ENCODE measurements around the gene NAA25.
"Not testable (repeated sequence)": the region's sequence is repeated elsewhere in the genome, so short reads cannot be mapped to it uniquely, and the experiment has no call there.

The NAA25 gene

DNA sequence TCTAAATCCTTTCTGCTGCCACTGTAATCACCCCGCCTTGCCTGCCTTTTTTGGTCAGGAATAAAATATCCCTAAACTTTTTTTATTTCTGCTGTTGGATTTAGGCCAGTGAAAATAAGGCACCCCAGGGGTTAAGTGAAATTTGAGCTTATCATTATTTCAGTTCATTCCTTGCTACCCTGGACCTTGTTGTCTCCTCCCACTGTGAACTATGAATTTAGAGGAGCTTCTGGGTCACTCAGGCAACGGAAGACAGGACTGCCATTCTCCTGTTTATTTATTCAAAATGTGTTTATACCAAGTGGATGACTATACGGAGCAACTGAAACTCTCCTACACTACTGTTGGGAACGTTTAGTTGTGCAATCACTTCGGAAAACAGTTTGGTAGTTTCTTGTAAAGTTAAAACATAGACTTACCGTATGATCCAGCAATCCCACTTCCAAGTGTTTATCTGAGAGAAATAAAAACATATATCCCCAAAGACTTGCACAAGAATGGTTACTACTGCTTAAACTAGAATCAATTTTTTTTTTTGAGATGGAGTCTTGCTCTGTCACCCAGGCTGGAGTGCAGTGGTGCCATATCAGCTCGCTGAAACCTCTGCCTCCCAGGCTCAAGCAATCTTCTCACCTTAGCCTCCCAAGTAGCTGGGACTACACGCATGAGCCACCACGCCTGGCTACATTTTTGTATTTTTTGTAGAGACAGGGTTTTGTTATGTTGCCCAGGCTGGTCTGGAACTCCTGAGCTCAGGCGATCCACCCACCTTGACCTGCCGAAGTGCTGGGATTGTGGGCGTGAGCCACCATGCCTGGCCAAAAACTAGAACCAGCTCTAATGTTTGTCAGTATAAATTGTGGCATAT lies 14.5 kb upstream of the NAA25 start:
- TF ChIP-seq Cebpa-rat (IDR thresholded peaks at IDR 0.05): no peak
- H3K9ac ChIP-seq: no peak overlapping the region
- no peaks in the 10 kb centered on the region for H3K27me3 ChIP-seq
- H3K27ac ChIP-seq: no peak overlapping the region
- H3K4me1 ChIP-seq: peaks cover 25 to 30% (median 28%) of the 10 kb centered on the region in 10 experiments
- no peak overlapping the region for H3K4me3 ChIP-seq
- no peaks in the 10 kb centered on the region for H3K9me3 ChIP-seq (replicated peaks in 1 of 11)
- H4K20me1 ChIP-seq: peaks cover 0 to 19% (median 10%) of the 10 kb centered on the region in 11 experiments; a peak in 11 of 22 replicates
- H3K36me3 ChIP-seq: no peaks in the 10 kb centered on the region
- H3K4me2 ChIP-seq: no peak overlapping the region

GRCh38 chr12:112121780-112122565 lies 13.4 kb upstream of the NAA25 start:
- no peak overlapping the region for H3K9ac ChIP-seq
- peaks cover 0 to 15% (median 10%) of the 10 kb centered on the region in 11 experiments; a peak in 10 of 22 replicates for H4K20me1 ChIP-seq
- no peak overlapping the region; a peak in 1 of 22 replicates for H3K27ac ChIP-seq
- H3K27me3 ChIP-seq: no peaks in the 10 kb centered on the region
- peaks cover 24 to 27% (median 25%) of the 10 kb centered on the region in 10 experiments for H3K4me1 ChIP-seq
- no peak overlapping the region for H3K4me3 ChIP-seq
- no peaks in the 10 kb centered on the region for H3K36me3 ChIP-seq
- no peak overlapping the region for H3K4me2 ChIP-seq
- TF ChIP-seq Cebpa-rat (IDR thresholded peaks at IDR 0.05): no peak
- no peaks in the 10 kb centered on the region for H3K9me3 ChIP-seq (replicated peaks in 1 of 11)

DNA sequence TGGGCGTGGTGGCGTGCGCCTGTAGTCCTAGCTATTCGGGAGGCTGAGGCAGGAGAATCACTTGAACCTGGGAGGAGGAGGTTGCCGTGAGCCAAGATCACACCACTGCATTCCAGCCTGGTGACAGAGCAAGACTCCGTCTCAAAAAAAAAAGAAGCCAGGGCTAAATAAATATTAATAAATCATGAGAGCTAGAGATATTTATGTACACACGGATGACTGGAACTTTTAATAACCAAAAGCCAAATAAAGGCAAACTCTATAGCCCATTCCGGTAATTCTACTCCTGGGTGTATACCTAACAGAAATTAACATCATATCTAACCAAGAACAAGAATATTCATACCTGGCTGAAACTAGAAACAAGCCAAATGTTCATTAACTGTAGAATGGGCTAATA lies 9.1 kb upstream of the NAA25 start:
- Histone ChIP-seq H3K4me3 (no peak overlapping the region), H3K4me2 (peak overlapping the region in 8 of 11 experiments; percentile 65 to 89 (median 74); a peak in 10 of 22 replicates), H3K4me1 (peaks cover 22 to 31% (median 25%) of the 10 kb centered on the region in 10 experiments), H3K36me3 (no peaks in the 10 kb centered on the region), H3K27ac (peak overlapping the region in 10 of 11 experiments; percentile 69 to 84 (median 72); a peak in 18 of 22 replicates), H4K20me1 (no peaks in the 10 kb centered on the region), H3K9ac (peak overlapping the region in 6 of 11 experiments; percentile 56 to 75 (median 64); a peak in 5 of 22 replicates), H3K9me3 (replicated peaks in 1 of 11) (no peaks in the 10 kb centered on the region), H3K27me3 (no peaks in the 10 kb centered on the region)
- no peak for TF ChIP-seq Cebpa-rat (IDR thresholded peaks at IDR 0.05)

DNA sequence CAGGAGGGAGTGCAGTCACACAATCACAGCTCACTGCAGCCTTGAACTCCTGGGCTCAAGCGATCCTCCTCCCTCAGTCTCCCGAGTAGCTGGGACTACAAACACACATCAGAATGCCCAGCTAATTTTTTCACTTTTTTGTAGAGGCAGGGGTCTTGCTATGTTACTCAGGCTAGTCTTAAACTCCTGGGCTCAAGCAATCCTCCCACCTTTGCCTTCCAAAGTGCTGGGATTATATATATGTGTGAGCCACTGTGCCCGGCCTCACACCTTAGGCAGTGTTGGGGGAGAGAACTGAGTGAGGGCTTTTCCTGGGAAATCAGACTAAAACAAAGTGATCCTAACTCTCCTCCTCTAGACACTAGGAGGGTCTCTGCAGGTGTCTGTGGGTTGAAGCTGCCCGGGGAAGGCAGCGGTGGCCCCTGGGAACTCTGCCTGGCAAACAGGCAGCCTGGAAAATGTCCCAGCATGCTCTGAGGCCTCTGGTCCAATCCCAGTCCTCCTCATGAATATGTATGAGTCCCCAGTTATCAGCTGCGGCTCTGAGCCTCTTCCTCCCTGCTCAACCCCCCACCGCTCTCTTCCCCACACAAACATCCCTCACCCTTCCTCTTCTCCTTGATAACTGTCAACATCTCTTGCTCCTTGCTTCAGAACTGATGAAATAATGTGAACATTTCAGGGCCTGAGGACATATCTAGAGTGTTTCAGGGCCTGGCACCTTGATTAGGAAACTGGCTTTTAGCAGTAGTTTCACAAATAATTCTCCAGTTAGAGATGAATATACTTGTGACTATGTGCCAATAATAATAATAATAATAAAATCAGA lies 7.9 kb upstream of the NAA25 start:
- Histone ChIP-seq H3K36me3 (no peaks in the 10 kb centered on the region), H4K20me1 (no peaks in the 10 kb centered on the region), H3K4me3 (peak overlapping the region in 4 of 10 experiments; percentile 12 to 56 (median 24); a peak in 5 of 20 replicates), H3K9ac (peak overlapping the region; percentile 48 to 75 (median 59); a peak in 21 of 22 replicates), H3K27me3 (no peaks in the 10 kb centered on the region), H3K4me1 (peaks cover 22 to 38% (median 25%) of the 10 kb centered on the region in 10 experiments), H3K27ac (peak overlapping the region; percentile 69 to 84 (median 72)), H3K9me3 (replicated peaks in 1 of 11) (no peaks in the 10 kb centered on the region), H3K4me2 (peak overlapping the region; percentile 65 to 89 (median 74))
- TF ChIP-seq Cebpa-rat (IDR thresholded peaks at IDR 0.05): peak in 8 of 11 experiments; percentile 38 to 78 (median 56); a peak in 8 of 22 replicates

GRCh38 chr12:112115259-112116045 lies 6.9 kb upstream of the NAA25 start:
- Histone ChIP-seq H3K4me1 (peaks cover 22 to 47% (median 34%) of the 10 kb centered on the region in 10 experiments), H3K36me3 (no peaks in the 10 kb centered on the region), H3K4me3 (no peak overlapping the region), H4K20me1 (no peaks in the 10 kb centered on the region), H3K4me2 (peak overlapping the region in 9 of 11 experiments; percentile 65 to 89 (median 72); a peak in 15 of 22 replicates), H3K27me3 (no peaks in the 10 kb centered on the region), H3K9ac (0 out of 22 replicates have a peak overlapping the region, but pooled peaks of 1 of the 11 experiments have one; percentile 71), H3K27ac (peak overlapping the region in 7 of 11 experiments; percentile 69 to 84 (median 72); a peak in 14 of 22 replicates), H3K9me3 (replicated peaks in 1 of 11) (no peaks in the 10 kb centered on the region)
- TF ChIP-seq Cebpa-rat (IDR thresholded peaks at IDR 0.05): no peak

- Histone ChIP-seq H3K27me3 (no peaks in the 10 kb centered on the region), H3K4me1 (peaks cover 30 to 57% (median 44%) of the 10 kb centered on the region in 10 experiments), H3K9ac (no peak overlapping the region), H3K27ac (no peak overlapping the region), H3K36me3 (no peaks in the 10 kb centered on the region), H3K4me2 (no peak overlapping the region), H4K20me1 (peaks cover 0 to 9% (median 2%) of the 10 kb centered on the region in 11 experiments; a peak in 13 of 22 replicates), H3K4me3 (no peak overlapping the region), H3K9me3 (replicated peaks in 1 of 11) (no peaks in the 10 kb centered on the region)
- TF ChIP-seq Cebpa-rat (IDR thresholded peaks at IDR 0.05): no peak
Measured at GRCh38 chr12:112112409-112113133, 4.0 kb upstream of the NAA25 start.

DNA sequence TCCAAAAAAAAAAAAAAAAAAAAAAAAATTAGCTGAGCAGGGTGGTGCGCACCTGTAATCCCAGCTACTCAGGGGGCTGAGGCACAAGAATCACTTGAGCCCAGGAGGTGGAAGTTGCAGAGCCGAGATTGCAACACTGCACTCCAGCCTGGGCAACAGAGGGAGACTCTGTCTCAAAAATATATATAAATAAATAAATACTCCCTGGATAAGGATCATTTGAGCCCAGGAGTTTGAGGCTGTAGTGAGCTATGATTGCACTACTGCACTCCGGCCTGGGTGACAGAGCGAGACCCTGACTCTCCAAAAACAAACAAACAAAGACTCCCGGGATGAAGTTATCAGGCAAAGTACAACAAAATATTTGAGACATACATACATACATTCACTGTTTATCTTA lies 3.3 kb upstream of the NAA25 start:
- H3K4me3 ChIP-seq: no peak overlapping the region
- H3K9ac ChIP-seq: no peak overlapping the region
- H3K27me3 ChIP-seq: no peaks in the 10 kb centered on the region
- H3K27ac ChIP-seq: no peak overlapping the region
- H3K4me2 ChIP-seq: no peak overlapping the region
- peaks cover 0 to 15% (median 8%) of the 10 kb centered on the region in 11 experiments; a peak in 20 of 22 replicates for H4K20me1 ChIP-seq
- H3K36me3 ChIP-seq: peaks cover 0 to 2% (median 0%) of the 10 kb centered on the region in 11 experiments; a peak in 4 of 22 replicates
- TF ChIP-seq Cebpa-rat (IDR thresholded peaks at IDR 0.05): no peak
- H3K9me3 ChIP-seq (replicated peaks in 1 of 11): no peaks in the 10 kb centered on the region
- peaks cover 30 to 57% (median 44%) of the 10 kb centered on the region in 10 experiments for H3K4me1 ChIP-seq

DNA sequence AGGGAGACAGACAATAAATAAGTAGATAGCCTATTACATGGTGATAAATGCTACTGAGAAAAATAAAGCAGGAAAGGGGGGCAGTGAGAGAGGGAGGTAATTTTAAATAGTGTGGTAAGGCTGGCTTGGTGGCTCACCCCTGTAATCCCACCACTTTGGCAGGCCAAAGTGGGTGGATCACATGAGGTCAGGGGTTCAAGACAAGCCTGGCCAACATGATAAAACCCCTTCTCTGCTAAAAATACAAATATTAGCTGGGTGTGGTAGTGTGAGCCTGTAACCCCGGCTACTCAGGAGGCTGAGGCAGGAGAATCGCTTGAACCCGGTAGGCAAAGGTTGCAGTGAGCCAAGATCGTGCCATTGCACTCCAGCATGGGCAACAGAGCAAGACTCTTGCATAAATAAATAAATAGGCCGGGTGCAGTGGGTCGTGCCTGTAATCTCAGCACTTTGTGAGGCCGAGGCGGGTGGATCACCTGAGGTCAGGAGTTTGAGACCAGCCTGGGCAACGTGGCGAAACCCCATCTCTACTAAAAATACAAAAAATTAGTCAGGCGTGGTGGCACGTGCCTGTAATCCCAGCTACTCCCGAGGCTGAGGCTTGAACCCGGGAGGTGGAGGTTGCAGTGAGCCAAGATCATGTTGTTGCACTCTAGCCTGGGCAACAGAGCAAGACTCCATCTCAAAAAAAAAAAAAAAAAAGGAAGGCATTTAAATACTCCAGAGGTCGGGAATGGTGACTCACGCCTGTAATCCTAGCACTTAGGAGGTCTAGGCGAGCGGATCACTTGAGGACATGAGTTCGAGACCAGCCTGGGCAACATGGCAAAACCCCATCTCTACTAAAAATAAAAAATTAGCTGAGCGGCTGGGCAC lies 2.4 kb upstream of the NAA25 start:
- H3K9me3 ChIP-seq (replicated peaks in 1 of 11); H3K27me3 ChIP-seq; H3K9ac ChIP-seq; H3K4me3 ChIP-seq; H3K27ac ChIP-seq: not testable (repeated sequence)
- Histone ChIP-seq H3K4me1 (peaks cover 30 to 57% (median 43%) of the 10 kb centered on the region in 10 experiments), H3K4me2 (peak overlapping the region in 5 of 11 experiments; percentile 2 to 45 (median 26); a peak in 7 of 22 replicates), H4K20me1 (peaks cover 0 to 24% (median 17%) of the 10 kb centered on the region in 11 experiments; a peak in 21 of 22 replicates), H3K36me3 (peaks cover 0 to 11% (median 8%) of the 10 kb centered on the region in 11 experiments; a peak in 16 of 22 replicates)
